Measurements from ENCODE around the gene GMDS.

GMDS gene

DNA sequence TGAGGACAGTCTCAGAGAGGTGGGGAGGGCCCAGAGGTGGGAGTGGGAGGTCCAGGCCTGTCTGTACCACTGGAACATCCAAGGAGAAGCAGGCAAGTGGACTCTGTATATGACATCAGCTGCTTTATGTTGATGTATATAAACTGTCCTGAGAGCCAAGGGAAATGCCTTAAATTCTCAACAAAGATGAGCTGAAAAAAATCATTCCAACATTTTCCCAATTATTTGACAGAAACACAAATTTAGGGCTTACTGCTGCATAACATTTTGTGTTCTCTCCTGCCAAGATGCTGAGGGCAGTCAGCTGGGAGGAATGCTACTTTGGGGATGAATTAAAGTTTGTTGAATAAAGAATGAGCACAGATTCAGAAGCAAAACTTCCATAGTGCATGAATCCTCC, 582.9 kb downstream of the GMDS start:
- DNase-seq: no peak

DNA sequence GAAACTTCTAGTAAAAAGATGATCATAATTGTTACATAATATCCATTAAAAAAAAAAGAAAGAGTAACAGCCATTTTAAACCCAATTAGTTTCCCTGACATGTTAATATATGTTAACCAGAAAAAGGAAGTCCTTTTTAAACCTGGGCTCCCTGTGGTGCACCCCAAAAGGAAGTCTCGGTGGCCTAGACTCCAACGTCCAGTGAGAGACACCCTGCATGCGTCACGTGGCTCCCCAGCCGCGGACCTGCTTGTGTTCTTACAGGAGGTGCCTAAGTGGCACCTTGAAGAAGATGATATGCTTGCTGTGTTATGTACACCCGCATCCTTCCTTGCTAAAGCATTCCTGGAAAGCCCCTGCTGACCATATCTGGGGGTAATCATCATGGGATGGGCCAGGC, 585.6 kb downstream of the GMDS start:
- no peak for DNase-seq

DNA sequence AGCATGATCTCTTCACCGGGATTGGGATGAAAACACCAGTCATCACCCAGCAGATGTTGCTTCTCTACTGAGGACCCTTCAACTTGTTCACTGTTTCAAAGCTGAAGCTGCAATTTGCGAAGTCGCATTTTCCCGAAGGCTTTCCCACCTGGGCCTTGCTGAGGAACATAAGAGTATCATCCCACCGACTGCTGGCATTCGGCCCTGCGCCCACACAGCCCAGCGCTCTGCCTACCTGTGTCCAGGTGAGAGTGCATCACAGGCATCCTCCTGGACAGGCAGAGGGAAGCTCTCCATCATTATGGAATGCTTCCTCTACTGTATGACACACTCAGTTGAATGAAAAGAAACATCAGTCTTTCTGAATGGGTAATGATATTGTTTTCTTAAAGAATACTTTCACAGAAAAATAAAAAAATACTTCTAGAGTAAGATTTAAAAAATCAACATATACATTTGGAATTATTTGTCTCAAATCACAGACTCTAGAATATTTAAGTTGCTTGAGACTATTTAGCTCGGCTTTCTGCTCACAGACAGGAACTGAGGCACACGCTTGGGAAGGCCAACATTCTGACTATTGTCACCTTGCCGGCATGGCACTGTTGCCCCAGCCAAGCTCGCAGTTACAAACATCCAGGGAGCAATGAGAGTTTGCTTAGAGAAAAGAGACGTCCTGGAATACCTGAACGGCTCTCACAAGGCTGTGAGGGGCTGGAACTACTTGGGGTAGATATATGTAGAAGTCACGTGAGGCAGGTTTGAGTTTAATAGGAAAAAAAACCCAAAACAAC, 587.0 kb downstream of the GMDS start:
- no peak for DNase-seq

DNA sequence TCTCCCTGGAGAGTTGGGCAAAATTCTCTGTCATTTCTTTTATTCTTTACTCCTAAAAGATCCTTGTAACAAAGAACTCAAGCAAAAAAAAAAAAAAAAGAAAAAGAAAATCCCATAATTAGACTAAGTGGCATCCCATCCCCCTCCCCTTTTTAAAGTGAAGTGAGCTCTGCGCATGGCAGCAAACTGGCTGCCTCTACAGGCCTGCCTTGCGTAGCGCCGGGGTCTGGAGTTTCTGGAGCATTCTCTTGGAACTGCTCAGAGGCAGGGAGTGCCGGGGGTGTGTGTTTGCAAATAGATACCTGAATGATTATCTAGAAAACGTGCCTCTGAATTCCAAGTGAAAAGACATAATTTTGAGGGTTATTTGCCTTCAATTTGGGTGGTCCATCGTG, 587.6 kb downstream of the GMDS start:
- DNase-seq: no peak

DNA sequence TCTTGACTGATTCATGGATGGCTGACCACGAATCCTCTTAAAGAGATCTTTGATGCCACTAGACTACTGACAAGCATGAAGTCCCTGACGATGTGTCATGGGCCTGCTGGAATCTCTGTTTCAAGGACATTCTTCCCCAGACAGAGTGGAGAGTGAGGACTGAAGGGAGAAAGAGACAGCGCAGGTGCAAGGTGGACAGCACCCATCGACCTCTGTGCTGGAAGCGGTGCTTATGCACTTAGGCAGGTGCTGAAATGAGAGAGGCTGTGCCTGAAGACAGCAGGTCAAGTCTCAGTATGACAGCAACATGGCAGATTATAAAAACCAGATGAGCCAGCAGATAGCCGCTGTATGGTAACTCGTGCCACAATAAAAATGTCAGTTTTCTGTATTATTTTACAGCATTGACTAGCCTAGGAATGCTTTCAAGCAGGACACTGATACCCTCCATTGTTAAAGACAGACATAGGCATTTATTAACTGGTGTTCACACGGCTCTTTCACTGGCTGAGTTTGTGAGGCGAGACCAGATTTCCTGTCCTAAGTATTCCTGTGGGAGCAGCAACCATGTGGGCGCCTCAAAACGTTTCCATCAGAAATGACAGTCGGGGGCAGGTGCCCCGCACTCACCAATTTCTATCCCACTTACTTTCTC, 588.2 kb downstream of the GMDS start:
- no peak for DNase-seq

DNA sequence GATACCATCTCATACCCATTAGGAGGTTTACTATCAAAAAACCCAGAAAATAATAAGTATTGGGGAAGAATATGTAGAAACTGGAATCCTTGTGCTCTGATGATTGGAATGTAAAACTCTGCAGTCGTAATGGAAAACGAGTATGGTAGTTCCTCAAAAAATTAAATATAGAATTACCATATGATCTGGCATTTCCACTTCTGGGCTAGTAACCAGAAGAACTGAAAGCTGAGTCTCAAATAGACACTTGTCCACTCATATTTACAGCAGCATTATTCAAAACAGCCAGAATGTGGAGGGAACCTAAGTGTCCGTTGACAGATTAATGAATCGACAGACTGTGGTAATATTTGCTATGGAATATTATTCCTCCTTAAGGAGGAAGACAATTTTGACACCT, 591.4 kb downstream of the GMDS start:
- no peak for DNase-seq

DNA sequence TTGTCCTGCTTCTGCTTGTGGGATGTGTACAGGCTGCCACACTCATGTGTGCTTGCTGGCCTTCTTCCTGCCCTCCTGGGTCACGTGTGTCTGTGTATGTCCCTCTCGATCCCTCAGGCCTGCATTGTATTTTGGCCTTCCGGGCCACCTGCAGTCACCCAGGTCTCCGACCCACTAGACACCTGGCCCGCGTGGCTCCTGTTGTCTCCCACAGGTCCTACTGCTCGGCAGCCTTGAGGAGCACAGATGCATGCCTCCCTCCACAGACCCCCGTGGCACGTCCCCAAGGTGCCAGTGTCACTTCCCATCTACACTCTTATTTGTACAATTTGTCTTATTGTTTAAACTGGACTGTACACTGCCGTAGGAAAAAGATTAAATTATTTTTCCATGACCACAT, 592.6 kb downstream of the GMDS start:
- DNase-seq: no peak

DNA sequence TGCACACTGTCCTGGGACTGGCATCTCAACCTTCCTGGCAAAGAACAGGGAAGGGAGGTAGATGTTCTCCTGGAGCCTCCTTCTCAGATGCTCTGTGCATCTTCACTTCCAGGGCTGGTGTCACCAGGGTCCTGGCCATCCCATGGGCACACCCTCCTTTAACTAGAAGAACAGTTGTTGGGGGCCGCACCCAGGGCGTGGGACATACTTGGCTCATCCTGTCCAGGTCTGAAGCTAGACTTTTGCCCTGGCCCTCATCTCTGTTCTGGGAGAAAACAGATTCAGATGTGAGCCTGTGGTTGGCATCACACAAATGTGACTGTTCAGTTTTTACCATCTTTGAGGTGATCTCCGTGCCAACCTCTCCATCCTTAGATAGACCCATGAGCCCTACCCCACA, 594.0 kb downstream of the GMDS start:
- no peak for DNase-seq

DNA sequence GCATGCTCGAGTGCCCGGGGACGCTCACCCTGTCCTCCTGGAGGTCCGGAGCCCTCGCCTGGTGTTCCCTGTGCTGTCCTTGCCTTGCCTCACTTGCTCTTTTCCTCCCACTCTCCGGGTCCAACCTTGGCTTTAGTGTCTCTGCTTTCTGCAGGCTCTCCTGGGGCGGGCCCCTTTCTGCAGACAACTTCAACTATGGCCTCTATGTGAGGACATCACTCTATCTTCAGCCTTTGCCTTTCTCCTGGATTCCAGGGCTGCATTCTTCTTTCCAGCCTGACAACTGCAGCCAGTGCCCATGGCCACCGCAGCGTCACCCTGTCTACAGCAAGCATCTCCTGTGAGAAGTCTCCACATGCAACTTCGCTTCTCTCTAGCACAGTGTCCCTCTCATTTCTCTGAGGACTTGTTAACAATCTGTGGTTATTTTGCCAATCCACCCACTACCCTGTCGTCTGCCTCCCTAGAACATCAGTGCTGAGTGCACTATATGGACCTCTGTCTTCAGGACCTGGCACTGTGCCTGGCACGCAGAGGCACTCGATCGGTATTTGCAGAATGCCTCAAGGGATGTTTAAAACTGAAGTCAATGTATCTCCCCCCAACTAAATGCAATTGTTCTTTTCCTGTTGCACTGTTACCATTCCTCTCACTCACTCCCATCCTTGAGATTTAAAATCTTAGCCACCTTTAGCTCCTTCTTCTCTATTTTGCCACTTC, 599.8 kb downstream of the GMDS start:
- no peak for DNase-seq

DNA sequence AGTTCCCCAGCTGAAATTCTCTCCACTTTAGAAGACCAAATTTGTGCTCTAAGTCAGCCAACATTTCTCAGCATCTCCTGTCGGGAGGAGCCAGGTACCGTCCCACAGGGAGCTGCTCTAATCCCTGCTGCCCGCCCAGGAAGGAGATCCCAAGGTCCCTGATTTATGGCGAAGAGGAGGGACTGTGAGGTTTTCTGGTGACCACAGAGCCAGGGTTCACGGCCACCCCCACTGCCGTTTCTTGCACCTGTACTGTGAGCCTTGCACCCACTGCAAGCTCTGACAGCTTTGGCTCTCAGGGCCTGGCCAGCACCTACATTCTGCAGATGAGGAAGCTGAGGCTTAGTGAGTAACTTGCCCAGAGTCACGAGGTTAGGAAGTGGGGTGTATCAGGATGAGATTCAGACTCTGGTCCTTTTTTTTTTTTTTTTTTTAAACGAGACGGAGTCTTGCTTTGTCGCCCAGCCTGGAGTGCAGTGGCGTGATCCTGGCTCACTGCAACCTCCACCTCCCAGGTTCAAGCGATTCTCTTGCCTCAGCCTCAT, 600.8 kb downstream of the GMDS start:
- no peak for DNase-seq

DNA sequence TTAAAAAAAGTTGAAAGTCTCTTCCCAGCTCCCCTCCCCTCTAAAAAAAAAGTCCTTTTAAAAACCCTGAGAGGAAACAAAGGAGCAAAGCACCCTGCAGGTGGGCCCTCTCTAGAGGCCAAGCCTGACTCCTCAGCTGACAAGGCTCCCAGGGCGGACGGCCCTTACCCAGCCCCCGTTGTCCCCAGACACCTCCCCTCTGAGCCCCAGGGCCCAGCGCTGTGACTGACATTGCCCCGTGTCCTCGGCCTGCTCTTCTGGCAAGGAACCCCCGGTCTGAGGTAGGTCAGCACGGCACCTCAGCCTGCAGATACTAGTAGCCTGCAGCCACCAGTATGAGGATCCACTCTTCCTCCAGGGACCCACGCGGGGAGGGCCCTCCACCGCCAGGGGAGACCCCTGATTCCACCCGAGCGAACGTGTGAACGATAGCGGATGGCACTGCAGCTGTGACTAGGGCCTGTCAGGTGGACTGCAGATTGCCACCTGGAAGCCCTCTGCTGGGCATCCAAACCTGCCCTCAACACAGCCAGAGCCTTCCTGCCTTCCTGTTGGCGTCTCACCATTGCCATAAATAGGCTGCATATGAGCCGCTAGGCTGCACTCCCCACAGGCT, 601.5 kb downstream of the GMDS start:
- no peak for DNase-seq

DNA sequence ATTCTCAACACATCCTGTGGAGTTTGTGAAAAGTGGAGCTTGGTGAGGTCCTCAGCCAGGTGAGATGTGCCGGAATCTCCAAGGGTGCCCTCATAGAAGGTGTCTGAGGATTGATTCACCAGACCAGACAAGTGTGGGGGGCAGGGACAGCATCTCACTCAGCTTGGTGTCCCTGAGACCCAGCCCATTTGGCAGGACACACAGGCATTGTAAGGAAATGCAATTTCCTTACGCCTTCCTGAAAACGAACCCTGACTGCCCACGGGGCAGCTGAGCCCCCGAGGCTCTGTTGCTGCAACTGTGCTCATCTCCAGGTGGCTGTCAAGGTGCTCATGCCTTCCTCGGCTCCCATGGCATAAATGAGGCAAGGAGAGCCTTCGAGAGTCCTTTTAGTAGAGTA, 602.3 kb downstream of the GMDS start:
- no peak for DNase-seq

DNA sequence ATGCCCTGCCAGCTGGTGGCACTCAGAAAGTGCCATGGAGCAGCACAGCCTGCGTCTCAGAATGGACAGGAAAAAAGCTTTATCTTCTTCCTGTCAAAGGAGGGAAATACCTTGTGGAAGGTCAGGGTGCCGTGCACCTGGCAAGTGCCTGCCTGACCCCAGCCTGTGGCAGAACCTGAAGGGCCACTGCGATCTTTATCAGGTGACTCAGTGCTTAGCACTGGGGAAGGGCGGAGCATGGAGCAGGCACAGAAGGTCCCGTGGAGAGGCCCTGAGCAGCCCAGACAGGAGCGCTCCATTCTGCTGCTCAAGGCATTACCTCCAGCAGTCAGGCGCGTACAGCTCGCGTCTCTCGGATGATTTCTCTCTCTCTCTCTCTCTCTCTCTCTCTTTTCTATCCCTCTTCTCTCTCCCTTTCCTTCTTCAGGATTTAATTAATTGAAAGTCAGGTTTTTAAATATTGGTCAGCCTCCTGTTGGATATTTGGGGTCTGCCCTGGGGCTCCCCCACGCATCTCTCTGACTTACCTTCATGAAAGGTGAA, 604.0 kb downstream of the GMDS start:
- no peak for DNase-seq

DNA sequence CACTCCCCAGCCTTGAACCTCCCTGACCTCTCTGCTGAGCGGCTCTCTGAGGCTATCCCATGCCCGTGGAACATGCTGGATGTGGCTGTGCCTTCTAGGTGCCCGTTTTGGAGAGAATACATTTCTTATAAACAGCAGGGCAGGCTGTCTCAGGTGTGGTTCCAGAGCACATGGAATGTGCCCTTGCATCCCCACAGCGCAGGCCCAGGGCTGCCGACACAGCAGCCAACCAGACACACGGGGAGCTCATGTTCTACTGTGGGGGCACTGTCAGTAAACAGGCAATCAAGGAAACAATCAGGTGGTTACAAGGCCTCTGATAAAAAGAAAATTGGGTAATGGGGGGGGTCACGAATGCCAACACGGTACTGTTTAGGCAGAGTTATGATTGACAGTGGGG, 604.9 kb downstream of the GMDS start:
- no peak for DNase-seq

DNA sequence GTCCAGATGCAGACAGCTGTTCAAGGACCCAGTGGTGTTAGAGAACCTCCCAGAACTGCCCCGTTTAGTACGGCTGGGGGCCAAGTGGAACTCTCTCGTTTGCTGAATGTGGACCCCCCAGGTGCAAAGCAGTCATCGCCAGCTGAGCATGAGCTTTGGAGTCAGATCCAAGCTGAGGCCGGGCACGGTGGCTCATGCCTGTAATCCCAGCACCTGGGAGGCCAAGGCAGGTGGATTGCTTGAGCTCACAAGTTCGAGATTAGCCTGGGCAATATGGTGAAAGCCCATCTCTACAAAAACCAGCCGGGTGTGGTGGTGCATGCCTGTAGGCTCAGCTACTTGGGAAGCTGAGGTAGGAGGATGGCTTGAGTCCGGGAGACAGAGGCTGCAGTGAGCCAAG, 606.0 kb downstream of the GMDS start:
- no peak for DNase-seq

DNA sequence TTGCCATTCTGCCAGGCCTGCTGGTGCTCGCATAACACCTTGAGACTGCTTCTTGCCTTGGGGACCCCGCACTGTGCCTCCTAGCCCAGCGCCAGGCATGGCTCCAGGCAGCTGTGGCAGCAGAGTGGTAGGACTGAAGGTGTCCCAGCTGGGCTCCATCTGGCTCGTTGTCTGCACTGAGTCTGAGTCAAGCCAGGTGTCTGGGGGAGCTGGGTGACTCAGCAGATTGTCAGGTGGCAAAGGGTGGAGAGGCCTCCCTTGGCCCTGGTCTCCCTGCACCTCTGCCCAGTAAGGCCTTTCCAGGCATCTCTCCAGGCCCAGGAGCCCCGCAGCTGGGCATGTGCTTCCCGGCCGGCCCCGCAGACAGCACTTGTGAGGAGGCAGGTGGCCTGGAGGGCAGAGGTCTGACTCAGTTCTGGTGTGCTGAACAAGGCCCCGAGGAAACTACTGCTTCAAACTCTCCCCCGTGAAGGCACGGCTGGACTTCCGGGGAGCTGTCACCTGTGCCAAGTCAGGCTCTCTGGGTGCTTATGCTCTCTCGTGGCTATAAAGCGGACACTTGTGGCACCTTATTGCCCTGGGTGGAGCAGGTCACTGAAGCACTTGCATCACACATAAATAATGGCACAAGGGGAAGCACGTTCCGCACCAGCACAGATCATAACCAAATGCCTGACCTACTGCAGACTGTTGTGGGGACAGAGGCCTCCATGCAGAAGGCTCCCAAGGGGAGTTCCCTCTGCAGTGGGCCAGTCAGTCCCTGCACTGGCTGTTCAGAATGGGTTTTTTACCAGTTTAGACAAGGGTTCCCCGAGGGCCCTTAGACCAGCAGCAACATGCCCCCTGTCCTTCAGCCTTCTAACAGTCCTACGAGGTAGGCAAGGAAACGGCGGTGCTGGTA, 608.2 kb downstream of the GMDS start:
- DNase-seq: peak; percentile 43

DNA sequence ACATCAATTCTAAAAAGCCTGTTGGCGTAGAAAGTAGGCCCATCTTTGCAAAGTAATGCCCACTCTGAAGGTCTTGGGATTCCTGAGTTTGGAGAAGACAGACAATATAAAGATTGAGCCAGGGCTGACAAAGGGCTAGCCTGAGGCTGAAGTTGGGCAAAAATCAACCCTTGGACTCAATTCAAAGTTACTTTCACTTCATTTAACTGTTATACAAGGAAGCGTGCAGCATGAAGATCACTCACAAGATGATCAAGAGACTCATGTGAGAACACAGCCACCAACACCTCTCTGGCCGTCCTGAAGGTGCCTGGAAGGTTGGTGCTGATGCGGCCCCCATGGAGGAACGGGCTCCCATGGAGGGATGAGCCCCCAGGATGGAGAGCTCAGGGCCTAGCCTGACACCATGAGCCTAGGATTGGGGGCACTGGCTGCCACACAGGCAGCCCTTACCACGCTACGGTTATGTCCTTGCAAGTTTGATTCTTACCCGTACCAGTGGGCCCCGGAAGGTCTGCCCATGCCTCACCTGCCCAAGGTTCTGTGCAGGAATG, 609.1 kb downstream of the GMDS start:
- DNase-seq: no peak

DNA sequence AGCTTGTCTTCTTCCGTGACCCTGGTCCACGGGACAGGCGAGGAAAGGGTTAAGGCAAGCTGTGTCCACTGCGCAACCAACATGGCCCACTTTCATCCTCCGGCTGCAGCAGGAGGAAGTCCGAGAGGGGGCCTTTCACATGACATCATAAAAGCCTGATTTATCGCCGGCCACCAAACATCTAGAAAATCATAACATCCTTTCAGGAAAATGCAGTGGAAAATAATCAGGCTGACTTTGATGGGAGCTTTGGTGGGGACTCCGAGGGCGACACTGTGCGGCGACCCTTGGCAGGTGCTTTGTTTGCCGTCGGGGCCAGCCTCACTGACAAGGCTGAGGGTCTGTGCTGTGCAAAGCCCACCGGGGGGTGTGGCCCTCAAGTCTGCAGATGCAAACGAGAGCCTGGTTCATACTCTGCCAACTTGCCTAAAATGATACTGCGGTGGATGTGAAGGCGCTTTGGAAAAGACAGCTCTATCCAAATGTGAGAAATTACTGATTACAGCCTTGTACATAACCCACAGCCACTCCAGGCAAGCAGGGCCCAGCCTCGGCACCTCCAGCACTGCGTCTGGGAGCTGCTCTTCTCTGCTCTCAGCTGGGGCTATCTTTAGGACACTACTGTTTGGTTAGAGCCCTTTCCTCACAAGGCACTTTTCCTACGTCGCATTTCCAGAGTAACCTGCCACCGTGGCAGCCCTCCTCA, 609.9 kb downstream of the GMDS start:
- DNase-seq: no peak

DNA sequence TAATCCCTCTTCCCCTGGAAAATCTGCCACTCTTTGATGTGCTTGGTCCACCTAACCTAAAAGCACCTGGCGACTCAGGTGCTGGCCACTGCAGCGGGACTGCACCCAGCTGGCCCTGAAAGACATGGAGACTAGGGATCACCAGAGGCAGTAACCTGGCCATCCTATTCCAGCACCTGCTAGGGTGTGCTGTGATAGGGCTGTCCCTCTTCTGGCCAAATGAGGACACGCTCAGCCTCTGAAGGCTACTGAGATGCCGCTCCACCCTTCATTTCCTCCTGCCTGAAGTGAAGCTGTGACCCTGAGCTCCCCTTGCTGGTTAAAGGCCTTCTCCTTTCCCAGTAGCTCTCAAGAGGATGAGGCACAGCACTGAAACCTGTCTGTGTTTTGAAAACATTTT, 611.3 kb downstream of the GMDS start:
- no peak for DNase-seq

DNA sequence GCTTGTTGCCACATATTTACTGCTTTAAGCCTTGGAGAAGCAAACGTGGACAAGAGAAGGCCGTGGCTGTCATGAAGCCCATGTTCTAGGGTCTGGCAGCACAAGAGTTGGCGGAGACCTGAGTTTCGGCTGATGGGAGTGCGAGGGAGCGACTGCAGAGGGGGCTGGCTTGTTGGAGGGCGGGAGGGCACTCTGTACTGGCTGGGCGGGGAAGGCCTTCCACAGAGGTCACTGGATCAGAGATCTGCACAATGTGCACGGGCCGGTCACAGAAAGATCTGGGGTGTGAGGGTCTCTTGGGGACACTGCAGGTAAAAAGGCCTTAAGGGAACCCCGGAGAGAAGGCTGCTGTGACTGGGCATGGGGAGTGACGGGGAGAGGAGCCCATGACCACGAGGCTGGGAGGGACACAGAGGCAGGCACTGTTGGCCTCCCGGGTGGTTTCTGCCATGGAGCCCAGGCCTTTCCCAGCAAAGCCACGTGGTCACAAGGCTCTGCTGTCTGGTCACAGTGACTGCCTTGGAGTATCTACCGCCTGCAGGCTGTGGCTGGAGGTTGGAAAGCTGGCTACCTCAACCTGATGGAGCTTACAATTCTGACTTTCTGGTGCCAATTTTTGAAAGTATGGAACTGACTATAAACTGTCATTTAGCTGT, 611.9 kb downstream of the GMDS start:
- no peak for DNase-seq

DNA sequence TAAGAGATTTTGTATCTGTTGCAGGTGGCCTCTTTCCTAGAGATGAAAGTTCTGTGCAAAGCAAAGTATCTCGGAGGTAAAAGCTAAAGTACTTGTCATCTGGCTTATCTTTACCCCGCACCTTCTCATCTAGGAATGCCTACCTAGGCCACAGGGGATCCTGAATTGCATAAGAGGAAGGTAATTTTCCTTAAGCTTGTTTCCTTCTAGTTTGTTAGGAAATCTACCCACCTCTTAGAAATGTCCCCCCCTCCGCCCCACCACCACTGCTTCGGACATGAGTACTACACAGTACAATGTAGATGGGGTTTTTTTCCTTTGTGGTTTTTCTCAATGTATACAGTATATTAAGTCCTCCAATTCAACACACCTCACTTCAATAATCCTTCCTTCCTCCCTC, 614.2 kb downstream of the GMDS start:
- DNase-seq: no peak
